ENCODE results near the gene UNK. TPM values are rescaled to one million over a fixed set of nuclear protein-coding genes. Genes with fewer than 3 reads are reported as not detected.

UNK gene
- total RNA-seq (11.3 and 15.0 TPM in 2 replicates), polyA plus RNA-seq (15.2 and 18.0 TPM in 2 replicates), polyA minus RNA-seq (ENCODE audit: low replicate concordance) (7.0 and 10.9 TPM in 2 replicates)
- polyA plus RNA-seq (2012) = 12.3 and 14.8 TPM in 2 replicates

GRCh38 chr17:75784473-75785015 is at the start of gene UNK:
Gene UNK, plus strand, starts transcription at chr17:75784806. Its CDS starts 75 bp downstream, at chr17:75784881.
- peak within 1 kb of the TSS; percentile 97 for H3K4me2 ChIP-seq (ENCODE audit: extremely low read depth, insufficient read depth, low read length)
- H3K36me3 ChIP-seq (ENCODE audit: control insufficient read depth, insufficient read depth, low read length) = no peaks in the 10 kb centered on the region
- H3K9ac ChIP-seq (ENCODE audit: insufficient read depth, low read length) = peak within 1 kb of the TSS; percentile 98
- no peaks in the 10 kb centered on the region for H3K9me3 ChIP-seq (ENCODE audit: control insufficient read depth, insufficient read depth, low read depth, low read length)
- no peak within 1 kb of the TSS for H2AFZ ChIP-seq (ENCODE audit: low read length)
- H3K79me2 ChIP-seq (ENCODE audit: control insufficient read depth, insufficient read depth, low read length) = peaks cover 23% of the 10 kb centered on the region
- DNase-seq (ENCODE audit: low read depth in 2 of 2) = peak; percentile 99 to 100
- H3K4me1 ChIP-seq (ENCODE audit: control insufficient read depth, extremely low read depth, insufficient read depth, low read length) = peaks cover 16% of the 10 kb centered on the region
- peak within 1 kb of the TSS; percentile 53 to 81 (median 73) for H3K4me3 ChIP-seq (replicated peaks in 1 of 4; ENCODE audit: control extremely low read depth in 1 of 4, insufficient read depth in 1 of 4, low read depth in 3 of 4, low read length in 4 of 4)
- no peaks in the 10 kb centered on the region for H4K20me1 ChIP-seq (ENCODE audit: control insufficient read depth, extremely low read depth, insufficient read depth, low read length)
- H3K27ac ChIP-seq (ENCODE audit: insufficient read depth, low read length) = peak within 1 kb of the TSS; percentile 99
- TF ChIP-seq EZH2 (IDR thresholded peaks at IDR 0.05; ENCODE audit: low read length, missing control alignments) (no peak), CTCF (conservative IDR thresholded peaks at IDR 0.05 in 1 of 2, IDR thresholded peaks at IDR 0.05 in 1 of 2; ENCODE audit: low read depth in 1 of 2, low read length in 2 of 2) (no peak)
- no peaks in the 10 kb centered on the region for H3K27me3 ChIP-seq (ENCODE audit: control insufficient read depth, insufficient read depth, low read length)

GRCh38 chr17:75736173-75736835 is 48.3 kb upstream of the UNK start:
- H4K20me1 ChIP-seq (ENCODE audit: control insufficient read depth, extremely low read depth, insufficient read depth, low read length) = no peaks in the 10 kb centered on the region
- no peaks in the 10 kb centered on the region for H3K27me3 ChIP-seq (ENCODE audit: control insufficient read depth, insufficient read depth, low read length)
- H3K9ac ChIP-seq (ENCODE audit: insufficient read depth, low read length) = no peak overlapping the region
- H2AFZ ChIP-seq (ENCODE audit: low read length) = no peak overlapping the region
- H3K4me2 ChIP-seq (ENCODE audit: extremely low read depth, insufficient read depth, low read length) = no peak overlapping the region
- H3K4me1 ChIP-seq (ENCODE audit: control insufficient read depth, extremely low read depth, insufficient read depth, low read length) = no peaks in the 10 kb centered on the region
- H3K4me3 ChIP-seq (replicated peaks in 1 of 4; ENCODE audit: control extremely low read depth in 1 of 4, insufficient read depth in 1 of 4, low read depth in 3 of 4, low read length in 4 of 4) = no peak overlapping the region
- no peaks in the 10 kb centered on the region for H3K9me3 ChIP-seq (ENCODE audit: control insufficient read depth, insufficient read depth, low read depth, low read length)
- no peaks in the 10 kb centered on the region for H3K79me2 ChIP-seq (ENCODE audit: control insufficient read depth, insufficient read depth, low read length)
- TF ChIP-seq EZH2 (IDR thresholded peaks at IDR 0.05; ENCODE audit: low read length, missing control alignments) (no peak), CTCF (conservative IDR thresholded peaks at IDR 0.05 in 1 of 2, IDR thresholded peaks at IDR 0.05 in 1 of 2; ENCODE audit: low read depth in 1 of 2, low read length in 2 of 2) (no peak)
- H3K36me3 ChIP-seq (ENCODE audit: control insufficient read depth, insufficient read depth, low read length) = no peaks in the 10 kb centered on the region
- H3K27ac ChIP-seq (ENCODE audit: insufficient read depth, low read length) = no peak overlapping the region
- no peak for DNase-seq (ENCODE audit: low read depth in 2 of 2)

GRCh38 chr17:75737133-75737962 is 47.3 kb upstream of the UNK start:
- Histone ChIP-seq H3K4me2 (ENCODE audit: extremely low read depth, insufficient read depth, low read length) (no peak overlapping the region), H4K20me1 (ENCODE audit: control insufficient read depth, extremely low read depth, insufficient read depth, low read length) (no peaks in the 10 kb centered on the region), H3K4me3 (replicated peaks in 1 of 4; ENCODE audit: control extremely low read depth in 1 of 4, insufficient read depth in 1 of 4, low read depth in 3 of 4, low read length in 4 of 4) (no peak overlapping the region), H3K4me1 (ENCODE audit: control insufficient read depth, extremely low read depth, insufficient read depth, low read length) (no peaks in the 10 kb centered on the region), H3K9ac (ENCODE audit: insufficient read depth, low read length) (no peak overlapping the region), H2AFZ (ENCODE audit: low read length) (no peak overlapping the region), H3K36me3 (ENCODE audit: control insufficient read depth, insufficient read depth, low read length) (no peaks in the 10 kb centered on the region), H3K9me3 (ENCODE audit: control insufficient read depth, insufficient read depth, low read depth, low read length) (no peaks in the 10 kb centered on the region), H3K27me3 (ENCODE audit: control insufficient read depth, insufficient read depth, low read length) (no peaks in the 10 kb centered on the region), H3K79me2 (ENCODE audit: control insufficient read depth, insufficient read depth, low read length) (no peaks in the 10 kb centered on the region), H3K27ac (ENCODE audit: insufficient read depth, low read length) (no peak overlapping the region)
- TF ChIP-seq CTCF (conservative IDR thresholded peaks at IDR 0.05 in 1 of 2, IDR thresholded peaks at IDR 0.05 in 1 of 2; ENCODE audit: low read depth in 1 of 2, low read length in 2 of 2) (no peak), EZH2 (IDR thresholded peaks at IDR 0.05; ENCODE audit: low read length, missing control alignments) (no peak)
- DNase-seq (ENCODE audit: low read depth in 2 of 2) = no peak
